HG03280 (cell line): Measurements from ENCODE around the gene AQP12A.

ENCODE experiments used
- ATAC-seq: cut with Tn5 transposase; IDR thresholded peaks from one replicate; pipeline ENCODE4 v1.9.1; 2021; ENCODE audit warnings: mild to moderate bottlenecking, moderate library complexity; ENCODE audit not compliant: unreplicated experiment

The AQP12A gene

DNA sequence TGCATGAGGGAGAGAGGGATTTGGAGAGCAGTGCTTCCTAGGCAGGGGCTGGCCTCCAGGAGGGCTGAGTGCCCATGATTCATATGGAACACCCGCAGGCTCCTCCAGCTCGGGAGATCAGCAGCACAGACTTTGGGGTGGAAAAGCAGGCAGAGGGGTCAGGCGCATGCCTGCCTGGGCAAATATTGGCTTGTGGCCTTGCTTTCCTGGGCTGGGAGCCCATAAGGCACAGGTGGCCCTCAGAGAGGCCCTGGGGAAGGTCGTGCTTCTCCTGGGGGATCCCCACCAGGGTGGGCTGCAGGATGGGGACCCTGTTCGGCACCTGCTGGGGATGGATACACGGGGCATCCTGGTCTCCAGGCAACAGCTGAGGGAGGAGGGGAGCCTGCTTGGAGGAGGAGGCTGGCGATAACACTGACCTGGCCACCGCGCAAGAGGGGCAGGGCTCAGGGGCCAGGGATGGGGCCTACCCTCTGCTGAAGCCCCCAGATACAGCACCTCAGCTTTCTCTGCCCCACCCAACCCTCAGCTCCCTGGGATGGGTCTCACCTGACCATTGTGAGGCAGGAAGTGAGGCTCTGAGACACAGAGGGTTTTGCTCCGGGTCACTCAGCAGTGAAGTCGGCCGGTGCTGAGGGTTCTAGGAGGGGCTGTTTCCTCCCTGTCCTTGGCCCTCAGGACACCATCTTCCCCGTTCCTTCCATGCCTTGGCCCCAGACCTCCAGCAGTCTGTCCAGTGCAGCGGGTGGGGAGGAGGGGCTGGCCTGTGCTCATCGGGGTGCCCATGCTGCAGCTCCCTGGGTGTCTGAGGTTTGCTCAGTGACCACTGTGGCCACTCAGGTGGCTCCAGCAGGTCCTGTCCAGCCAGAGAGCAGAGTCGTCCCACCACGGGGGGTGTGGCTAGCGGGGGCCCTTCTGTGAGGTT lies 12.0 kb downstream of the AQP12A start:
- ATAC-seq: no peak

DNA sequence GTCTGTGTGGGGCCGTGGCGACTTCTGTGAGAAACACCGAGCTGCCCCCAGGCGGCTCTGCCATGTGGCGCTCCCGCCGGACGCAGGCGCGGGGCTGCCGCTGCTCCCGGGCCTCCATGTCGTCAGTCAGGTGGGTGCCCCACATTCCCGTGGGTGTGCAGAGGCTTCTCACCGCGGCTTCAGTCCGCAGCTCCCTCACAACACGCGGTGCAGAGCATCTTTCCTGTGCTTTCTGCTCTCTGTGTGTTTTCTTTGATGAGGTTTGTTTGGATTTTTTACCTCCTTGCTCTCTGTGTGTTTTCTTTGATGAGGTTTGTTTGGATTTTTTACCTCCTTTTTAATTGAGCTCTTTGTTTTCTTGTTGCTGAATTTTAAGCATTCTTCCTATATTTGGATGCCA lies 13.0 kb downstream of the AQP12A start:
- ATAC-seq: no peak

DNA sequence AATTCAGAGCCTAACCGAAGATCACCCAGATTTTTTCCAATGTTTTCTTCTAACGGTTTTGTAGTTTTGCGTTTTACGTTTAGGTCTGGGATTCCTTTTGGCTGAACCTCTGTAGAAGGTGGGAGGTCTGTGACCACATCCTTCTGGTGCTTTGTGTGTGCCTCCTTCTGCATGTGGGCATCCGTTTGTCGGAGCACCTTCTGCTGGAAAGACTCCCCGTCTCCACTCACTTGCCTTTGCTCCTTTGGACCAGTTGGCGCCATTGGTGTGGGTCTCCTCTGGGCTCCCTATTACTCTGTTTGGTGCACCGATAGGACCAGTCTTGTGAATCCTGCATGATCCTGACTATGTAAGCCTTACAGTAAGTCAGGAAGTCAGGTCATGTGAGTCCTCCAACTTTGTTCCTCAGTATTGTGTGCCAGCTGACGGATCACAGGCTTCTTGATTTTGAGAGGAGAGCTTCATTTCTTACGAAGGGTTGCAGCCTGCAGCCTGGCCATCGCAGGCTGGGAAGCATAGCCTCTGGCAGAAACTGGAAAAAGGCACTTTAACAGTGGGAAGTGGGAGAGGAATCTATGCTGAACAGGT lies 13.6 kb downstream of the AQP12A start:
- ATAC-seq: no peak

DNA sequence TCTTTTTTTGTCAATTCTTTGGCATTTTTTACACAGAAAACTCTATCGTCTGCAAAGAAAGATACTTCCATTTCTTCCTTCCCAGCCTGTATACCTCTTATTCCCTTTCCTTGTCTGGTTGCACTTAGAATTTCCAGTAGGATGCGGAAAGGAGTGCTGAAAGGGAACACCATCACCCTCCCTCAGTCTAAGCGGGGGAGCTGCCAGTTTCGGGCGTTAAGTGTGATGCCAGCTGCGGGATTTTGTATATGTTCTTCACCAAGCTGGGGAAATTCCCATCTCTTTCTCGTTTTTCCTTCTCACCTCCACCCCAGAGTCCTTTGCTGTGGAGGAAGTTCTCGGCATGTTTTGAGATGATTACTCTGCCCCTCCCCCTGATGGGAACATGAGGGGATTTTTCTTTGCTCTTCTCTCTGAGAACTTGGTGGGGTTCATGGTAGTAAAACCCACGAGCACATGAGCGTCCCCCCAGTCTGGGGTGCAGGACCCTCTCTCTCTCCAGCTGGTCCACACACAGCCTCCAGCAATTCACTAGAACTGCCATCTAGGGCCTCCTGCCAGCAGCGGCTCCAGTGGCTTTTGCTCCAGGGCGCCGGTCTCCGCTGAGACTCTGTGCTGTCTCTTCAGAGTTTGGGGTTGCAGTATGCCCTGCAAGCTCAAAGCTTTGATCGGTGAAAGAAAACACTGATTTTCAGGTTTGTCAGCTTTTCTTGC lies 15.5 kb downstream of the AQP12A start:
- ATAC-seq: no peak

DNA sequence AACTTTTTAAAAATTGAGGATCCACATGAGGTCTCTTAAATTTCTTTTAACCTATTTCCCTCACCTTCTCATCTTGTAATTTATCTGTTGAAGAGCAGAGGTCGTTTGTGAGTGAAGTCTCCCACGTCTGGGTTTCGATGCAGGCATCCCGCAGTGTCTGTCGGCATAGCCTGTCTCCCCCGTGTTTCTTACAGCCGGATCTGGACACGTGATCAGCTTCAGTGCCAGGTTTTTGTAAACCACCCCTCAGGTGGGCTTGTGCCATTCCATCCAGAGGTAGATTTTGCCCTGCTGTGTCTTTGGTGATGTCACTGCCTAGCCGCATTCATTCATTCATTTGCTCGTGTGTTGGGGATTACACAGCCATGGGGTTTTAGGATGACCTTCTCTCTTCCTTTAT lies 16.2 kb downstream of the AQP12A start:
- no peak for ATAC-seq

DNA sequence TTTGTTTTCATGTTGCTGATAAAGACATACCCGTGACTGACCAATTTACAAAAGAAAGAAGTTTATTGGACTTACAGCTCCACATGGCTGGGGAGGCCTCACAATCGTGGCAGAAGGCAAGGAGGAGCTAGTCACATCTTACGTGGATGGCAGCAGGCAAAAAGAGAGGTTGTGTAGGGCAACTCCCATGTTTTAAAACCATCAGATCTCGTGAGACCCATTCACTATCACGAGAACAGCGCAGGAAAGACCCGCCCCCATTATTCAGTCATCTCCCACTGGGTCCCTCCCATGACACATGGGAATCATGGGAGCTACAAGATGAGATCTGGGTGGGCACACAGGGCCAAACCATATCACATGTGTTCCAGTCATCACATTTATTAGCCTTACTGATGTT lies 16.8 kb downstream of the AQP12A start:
- no peak for ATAC-seq

DNA sequence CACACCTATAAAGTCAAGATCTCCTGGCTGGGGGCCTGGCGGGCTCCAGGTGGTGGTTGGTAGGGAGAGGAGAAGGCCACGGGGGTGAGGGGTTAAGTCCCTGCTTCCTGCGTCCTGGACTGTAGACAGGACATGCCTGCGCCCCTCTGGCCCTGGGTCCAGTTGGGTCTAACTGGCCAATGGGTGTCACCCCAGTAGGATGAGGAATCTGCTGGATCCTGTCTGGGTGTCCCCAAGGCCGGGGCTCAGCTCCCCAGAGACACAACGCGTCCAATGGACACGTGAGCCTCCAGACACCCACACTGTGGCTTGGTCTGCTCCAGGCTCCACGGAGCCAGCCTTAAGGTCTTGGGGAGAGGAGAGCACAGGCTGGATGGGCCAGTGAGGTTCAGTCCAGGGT lies 19.6 kb downstream of the AQP12A start:
- ATAC-seq: no peak

DNA sequence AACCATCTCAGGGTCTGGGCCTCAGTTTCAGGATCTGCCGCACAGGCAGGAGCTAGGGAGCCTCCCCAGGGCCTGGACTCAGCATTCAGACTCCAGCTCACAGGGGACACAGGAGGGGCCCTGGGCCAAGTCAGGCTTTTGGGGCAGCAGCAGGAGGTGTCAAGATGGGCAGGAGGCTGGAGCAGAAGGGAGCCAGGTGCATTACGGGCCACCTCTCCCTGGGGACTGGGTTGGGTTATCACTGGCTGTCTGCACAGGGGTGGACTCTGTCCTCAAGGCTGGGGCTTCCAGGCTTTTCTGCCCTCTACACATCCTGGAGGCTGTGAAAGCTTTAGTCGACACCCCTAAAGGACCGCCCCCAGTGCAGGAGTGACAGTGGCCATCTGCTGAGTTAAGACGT lies 20.0 kb downstream of the AQP12A start:
- no peak for ATAC-seq

DNA sequence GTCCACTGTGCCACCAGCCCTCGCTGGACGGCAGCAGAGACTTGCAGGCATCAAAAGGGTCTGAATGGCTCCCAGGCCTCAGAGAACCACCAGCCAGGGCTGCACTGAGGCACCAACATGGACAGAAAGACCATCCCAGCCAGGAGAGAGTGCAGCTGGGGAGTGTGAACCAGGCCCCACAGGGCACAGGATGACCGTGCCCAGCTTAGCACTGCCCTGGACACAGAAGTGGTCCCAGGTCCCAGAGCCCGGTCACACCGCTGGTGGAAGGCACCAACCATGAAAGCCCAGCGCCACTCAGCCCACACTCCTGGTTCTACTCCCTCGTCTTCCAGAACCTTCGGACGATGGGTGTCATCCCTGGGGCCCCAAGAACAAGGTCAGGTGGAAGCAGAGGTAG lies 20.5 kb downstream of the AQP12A start:
- no peak for ATAC-seq

DNA sequence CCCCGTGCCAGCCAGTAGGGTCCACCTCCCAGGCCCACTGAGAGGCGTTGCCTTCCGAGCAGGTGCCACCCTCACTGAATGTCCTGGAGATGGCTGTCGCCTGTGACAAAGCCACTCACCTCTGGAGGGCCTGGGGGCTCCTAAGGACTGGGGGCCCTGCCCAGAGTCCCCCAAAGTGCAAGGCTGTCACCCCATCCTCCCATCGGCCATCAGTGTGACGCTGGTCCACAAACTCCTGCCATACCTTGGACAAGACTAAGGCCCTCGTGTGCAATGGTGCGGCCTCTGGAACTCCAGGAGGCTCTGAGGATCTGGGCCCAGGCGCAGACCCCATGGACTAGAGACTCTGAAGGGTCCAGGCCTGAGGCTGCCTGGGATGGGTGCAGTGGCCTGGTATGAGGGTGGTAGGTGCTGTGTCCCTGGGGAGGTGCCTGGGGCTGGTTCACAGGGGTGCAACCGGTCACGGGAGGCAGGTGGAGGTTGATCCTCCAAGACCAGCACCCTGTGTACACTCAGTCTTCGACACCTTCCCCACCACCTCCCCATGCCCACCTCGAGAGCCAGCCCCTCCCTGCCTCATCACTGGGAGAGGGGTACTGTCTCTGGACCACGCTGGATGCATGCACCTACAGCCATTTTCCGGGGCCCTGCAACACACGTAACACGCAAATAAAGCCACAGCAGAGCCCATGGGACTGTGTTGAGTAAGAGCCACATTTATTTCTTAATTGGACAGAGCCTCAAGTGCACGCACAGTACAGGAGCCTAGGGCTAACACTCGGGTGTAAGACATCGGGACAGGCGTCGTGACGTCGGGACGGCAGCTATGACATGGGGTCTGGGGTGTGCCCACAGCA lies 21.6 kb downstream of the AQP12A start:
- ATAC-seq: no peak

DNA sequence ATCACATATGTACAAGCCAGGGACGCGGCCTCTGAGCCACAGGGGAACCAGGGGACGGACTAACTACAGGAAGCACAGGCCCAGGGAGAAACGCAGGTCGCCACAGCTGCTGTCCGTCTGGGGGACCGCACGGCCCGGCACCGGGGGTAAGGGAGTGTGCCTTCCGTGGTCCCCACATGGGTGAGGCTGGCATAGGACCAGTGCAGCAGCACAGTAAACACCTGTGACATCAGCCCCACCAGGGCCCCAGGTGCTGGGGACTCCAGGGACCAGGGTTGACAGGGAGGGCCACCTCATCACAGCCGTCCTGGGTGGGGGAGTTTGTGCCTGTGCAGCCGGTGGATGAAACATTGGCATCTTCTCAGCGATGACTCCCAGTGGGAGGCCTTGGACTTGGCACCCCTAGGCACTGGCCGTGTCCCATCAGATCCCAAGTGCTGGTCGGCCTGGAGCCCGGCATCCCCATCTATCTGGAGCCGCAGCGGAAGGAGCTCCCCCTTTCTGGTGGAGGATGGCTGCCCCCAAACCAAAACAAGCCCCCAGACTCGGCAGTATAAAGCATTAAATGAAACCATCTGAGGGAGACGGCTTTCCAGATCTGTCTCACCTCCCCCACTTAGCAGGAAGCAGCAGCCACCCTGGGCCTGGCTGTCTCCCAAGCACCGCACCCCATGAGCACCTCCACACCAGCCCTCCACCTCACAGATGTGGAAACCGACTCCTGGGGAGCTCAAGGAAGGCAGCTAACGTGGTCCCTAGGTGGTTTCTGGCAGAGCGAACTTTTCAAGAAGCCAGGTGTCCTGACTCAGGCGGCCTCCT lies 22.5 kb downstream of the AQP12A start:
- ATAC-seq: no peak

DNA sequence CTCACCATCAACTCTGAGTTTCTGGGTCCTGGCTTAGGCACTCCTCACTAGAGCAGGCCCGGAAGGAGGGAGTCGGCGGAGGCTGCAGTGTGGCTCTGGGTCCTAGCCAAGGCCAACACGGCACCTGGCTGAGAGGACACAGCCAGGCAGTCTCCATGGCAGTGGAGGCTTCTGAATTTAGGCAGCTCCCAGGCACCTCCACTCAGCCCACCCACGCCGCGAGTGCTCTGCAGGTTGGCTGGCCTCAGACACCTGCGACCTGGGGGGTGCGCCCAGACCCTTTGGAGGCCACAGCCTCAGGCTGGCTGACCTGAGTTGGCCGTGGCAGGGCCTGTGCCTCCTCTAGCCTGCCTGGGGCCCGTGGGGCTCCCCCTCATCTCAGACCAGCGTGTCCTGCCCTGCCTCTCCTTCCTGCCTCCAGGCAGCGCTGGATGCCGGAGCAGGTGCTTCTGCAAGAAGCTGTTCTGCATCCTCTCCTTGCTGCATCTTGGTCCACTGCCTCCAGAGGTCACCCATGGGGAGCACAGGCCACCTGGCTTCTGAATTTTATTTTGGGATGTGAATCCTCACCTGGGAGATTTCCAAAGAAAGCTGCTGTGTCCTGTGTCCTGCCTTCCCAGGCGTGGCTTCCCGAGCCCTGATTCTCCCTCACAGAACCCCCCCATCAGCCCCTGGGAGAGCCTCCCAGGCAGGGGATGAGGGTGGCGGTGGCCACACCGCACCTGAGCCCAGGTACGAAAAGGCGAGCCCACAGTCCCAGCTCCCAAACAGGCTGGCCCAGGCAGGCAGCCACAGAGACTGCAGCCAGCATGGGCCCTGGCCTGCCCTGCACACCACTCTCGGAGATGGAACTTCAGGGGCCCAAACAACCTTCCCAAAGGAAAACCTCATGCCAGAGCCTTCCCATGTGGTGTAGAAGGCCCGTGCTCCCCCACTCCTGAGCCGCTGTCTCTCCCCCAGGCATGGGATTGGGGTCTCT lies 23.4 kb downstream of the AQP12A start:
- ATAC-seq: no peak

DNA sequence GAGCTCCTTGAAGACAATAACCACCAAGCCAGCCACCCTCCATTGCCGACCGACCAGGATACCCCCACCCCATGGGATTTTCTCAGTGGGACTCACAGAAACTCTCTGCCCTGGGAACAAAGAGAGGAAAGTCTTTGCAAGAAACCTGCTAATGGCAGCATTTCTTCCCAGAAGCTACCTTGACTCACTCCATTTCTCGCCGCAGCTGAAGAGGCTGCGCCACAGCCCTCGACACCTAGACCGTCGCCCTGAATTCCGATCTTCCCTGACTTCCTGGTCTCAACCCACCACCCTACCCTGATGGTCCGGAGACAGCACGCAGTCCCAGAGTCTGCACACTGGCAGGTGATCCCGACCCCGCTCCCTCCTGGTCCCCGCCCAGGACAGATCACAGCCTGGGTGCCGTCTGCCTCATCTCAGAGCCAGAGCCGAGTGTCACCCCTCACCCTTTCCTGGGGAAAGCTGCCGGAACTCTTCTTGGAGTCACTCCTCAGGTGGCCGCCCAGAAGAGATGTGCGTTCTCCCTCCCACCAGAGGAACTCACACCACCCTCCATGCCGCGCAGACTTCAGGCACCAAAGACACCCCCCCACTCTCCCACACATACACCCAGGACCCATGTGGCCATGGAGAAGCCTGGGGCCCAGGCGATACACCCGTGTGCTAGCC lies 24.6 kb downstream of the AQP12A start:
- ATAC-seq: no peak

DNA sequence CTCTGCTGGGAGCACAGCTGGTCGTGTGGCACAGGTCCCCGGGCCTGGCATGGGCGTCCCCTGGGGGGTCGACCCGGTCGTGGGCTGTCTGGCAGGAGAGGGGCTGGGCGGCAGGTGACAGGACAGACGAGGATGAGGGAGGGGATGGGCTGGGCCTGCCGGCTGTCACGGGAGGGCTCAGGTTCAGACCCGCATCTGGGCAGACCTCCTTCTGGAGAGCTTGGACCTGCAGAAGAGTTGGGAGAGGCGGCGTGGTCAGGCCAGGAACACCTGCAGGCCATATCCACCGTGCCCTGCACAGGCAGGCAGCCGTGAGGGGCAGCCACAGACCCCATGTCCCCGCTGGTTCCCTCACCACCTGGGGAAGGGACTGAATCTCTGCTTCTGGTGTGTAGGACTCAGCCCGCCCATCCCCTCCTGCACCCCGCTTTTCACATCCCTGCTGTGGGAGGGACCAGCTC lies 25.5 kb downstream of the AQP12A start:
- no peak for ATAC-seq

DNA sequence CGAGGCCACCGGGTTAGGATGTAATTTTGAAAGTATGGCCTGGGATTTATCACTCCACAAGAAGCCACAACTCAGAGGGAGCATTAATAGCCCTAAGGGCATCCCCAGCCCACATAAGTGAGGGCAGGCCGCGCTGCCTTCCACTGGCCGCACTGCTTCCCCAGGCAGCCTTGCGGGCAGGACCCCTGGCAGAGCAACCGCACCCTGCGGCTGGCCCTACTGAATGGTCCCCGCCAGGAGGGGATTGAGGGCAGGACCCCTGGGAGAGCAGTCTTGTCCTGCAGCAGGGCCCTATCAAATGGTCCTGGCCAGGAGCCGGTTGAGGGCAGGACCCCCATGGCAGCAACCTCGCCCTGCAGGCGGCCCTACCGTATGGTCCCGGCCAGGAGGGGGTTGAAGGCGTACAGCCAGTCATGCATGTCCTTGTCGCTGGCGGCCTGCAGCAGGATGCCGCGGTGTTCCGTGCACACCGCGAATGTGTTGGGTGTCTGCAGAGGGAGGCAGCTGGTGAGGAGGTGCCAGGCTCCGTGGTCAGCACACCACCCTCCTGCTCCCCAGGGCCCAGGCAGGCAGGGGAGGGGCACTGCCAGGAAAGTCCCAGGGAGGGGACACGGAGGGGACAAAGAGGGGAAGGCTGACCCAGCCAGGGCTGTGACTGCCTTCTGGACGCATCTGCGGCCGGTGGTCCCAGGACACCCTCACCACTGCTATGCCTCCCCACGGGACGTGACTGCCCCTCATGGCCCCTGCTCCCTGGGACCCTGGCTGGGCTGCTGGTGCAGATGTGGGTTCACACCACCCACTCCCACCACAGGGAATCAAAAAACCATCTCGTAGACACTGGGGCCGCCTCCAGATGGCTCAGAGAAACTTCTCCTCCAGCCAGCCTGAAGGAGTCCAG lies 26.3 kb downstream of the AQP12A start:
- no peak for ATAC-seq

DNA sequence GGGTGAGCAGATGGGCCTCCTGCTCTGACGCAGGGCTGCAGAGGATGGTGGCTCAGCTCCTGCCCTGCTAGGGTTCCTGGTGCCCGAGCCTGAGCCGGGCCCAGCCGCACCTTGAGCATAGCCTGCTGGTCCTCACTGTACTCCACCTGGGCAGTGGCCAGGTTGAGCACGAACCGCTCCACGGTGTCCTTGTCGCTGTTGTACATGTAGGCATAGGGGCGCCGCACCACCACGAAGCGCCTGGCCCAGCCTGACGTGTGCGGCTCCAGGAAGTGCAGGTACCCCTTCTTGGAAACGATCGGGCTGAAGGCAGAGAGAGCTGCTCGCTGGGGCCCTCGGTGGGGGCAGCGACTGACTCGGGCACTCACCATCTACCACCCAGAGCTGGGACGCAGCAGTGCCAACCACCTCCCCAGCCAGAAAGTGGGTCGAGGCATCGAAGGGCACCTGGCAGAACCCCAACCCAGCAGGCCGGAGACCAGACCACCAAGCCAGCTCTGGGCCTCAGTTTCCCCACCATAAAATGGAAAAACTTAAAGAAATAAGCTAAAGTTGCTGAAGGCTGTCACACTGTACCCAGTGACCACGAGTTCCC lies 27.3 kb downstream of the AQP12A start:
- ATAC-seq: no peak
